Left lung (tissue), 10 donors: ENCODE data around the gene SENP6. TPM values are rescaled to one million over a fixed set of nuclear protein-coding genes. Genes with fewer than 3 reads are reported as not detected.

Source experiments
- ATAC-seq: fragments of 200-7000 bp; cut with Tn5 transposase; one replicate; pipeline ENCODE4 v1.9.1; 2020; ENCODE audit warnings: moderate library complexity
- DNase-seq, 4 donors: peaks; one replicate each; pipeline ENCODE4 v3.0.0-alpha.2; 2013 to 2020
- H3K27ac ChIP-seq, 2 donors: fragments of 200-600 bp; sonication (generic) in 1 of 2; one replicate each; pipeline versions ENCODE4 v1.5.0 to v1.8.0; 2020 to 2021
- H3K27me3 ChIP-seq, 2 donors: fragments of 200-600 bp; sonication (generic) in 1 of 2; one replicate each; pipeline versions ENCODE4 v1.5.0 to v1.8.0; 2020 to 2021
- H3K36me3 ChIP-seq, 2 donors: fragments of 200-600 bp; sonication (generic) in 1 of 2; one replicate each; pipeline versions ENCODE4 v1.5.0 to v1.8.0; 2020 to 2021
- H3K4me1 ChIP-seq, 2 donors: fragments of 200-600 bp; one replicate each; pipeline ENCODE4 v1.8.0; 2021
- H3K4me3 ChIP-seq, 2 donors: fragments of 200-600 bp; sonication (generic) in 1 of 2; one replicate each; pipeline versions ENCODE4 v1.5.0 to v1.8.0; 2020 to 2021; ENCODE audit warnings: mild to moderate bottlenecking in 1 of 2
- H3K9me3 ChIP-seq, 2 donors: fragments of 200-600 bp; sonication (generic) in 1 of 2; one replicate each; pipeline versions ENCODE4 v1.5.0 to v1.8.0; 2020 to 2021
- CTCF ChIP-seq, 2 donors: fragments of 200-600 bp; sonication (generic) in 1 of 2; IDR thresholded peaks; one replicate each; pipeline versions ENCODE4 v1.5.0 to v1.8.0; 2021; ENCODE audit warnings: antibody characterized with exemption in 2 of 2
- intact Hi-C, 2 donors: fragments of 100-400 bp; cut with DNase I; formaldehyde crosslinking; loops; one replicate each; pipeline versions ENCODE4 v1.11.2 to v1.14.2; 2022
- polyA plus RNA-seq, 6 donors: library from polyadenylated mRNA; unstranded; fragments of 120-200 nt; gene quantifications; one replicate each; pipeline ENCODE4 v1.2.1, GENCODE V29; 2013; ENCODE audit not compliant: insufficient read length in 6 of 6
- total RNA-seq, 2 donors: library from RNA; stranded (reverse); fragmentation: NEBNext Ultra II Directional; extraction: Animal tissue kit (Norgen Biotek cat#: 25700); gene quantifications; one replicate each; pipeline ENCODE4 v1.2.1, GENCODE V29; 2021
- donor health status: DM: no; HTN: yes; CAD: no.
- donor health status: DM: no; HTN: no; CAD: no.

SENP6 gene
- total and polyA plus RNA-seq, 8 donors = 72.8 to 185 (median 163) TPM

- peak within 1 kb of the TSS; percentile 73 to 91 for H3K4me3 ChIP-seq
- H3K9me3 ChIP-seq = no peaks in the 10 kb centered on the region
- peaks cover 0 to 65% of the 10 kb centered on the region in 2 donors for H3K27me3 ChIP-seq
- H3K27ac ChIP-seq = peak within 1 kb of the TSS; percentile 88 to 95
- H3K4me1 ChIP-seq = peaks cover 0 to 11% of the 10 kb centered on the region in 2 donors
- TF ChIP-seq CTCF (IDR thresholded peaks at IDR 0.05) = no peak
- no peaks in the 10 kb centered on the region for H3K36me3 ChIP-seq
- DNase-seq (peak; percentile 67 to 93 (median 80)), ATAC-seq (peak; percentile 85)
- intact Hi-C loops = no loop called here
Measured at GRCh38 chr6:75748743-75749538, 147.3 kb downstream of the SENP6 start, which contains the start of gene MYO6. MYO6 (plus strand) TSS chr6:75749239; CDS start chr6:75817548, 68,309 bp downstream.

GRCh38 chr6:75751443-75751842, 149.8 kb downstream of the SENP6 start:
- Histone ChIP-seq H3K27ac (peak overlapping the region in 1 of 2 donors; percentile 30), H3K4me3 (no peak overlapping the region), H3K36me3 (no peaks in the 10 kb centered on the region), H3K9me3 (no peaks in the 10 kb centered on the region), H3K27me3 (peaks cover 0 to 50% of the 10 kb centered on the region in 2 donors), H3K4me1 (peaks cover 2 to 11% of the 10 kb centered on the region in 2 donors)
- TF ChIP-seq CTCF (IDR thresholded peaks at IDR 0.05) = no peak
- intact Hi-C loops = no loop called here
- ATAC-seq = no peak
- no peak for DNase-seq

GRCh38 chr6:75752365-75752764, 150.7 kb downstream of the SENP6 start:
- no peak for DNase-seq
- Histone ChIP-seq H3K36me3 (no peaks in the 10 kb centered on the region), H3K9me3 (no peaks in the 10 kb centered on the region), H3K4me3 (no peak overlapping the region), H3K27ac (peak overlapping the region in 1 of 2 donors; percentile 20), H3K4me1 (peaks cover 2 to 11% of the 10 kb centered on the region in 2 donors), H3K27me3 (peaks cover 0 to 41% of the 10 kb centered on the region in 2 donors)
- TF ChIP-seq CTCF (IDR thresholded peaks at IDR 0.05) = no peak
- intact Hi-C loops = no loop called here
- ATAC-seq = no peak

- H3K27ac ChIP-seq = no peak overlapping the region
- H3K4me1 ChIP-seq = peaks cover 6 to 16% of the 10 kb centered on the region in 2 donors
- DNase-seq (no peak), ATAC-seq (no peak)
- no peak overlapping the region for H3K4me3 ChIP-seq
- H3K36me3 ChIP-seq = no peaks in the 10 kb centered on the region
- no peaks in the 10 kb centered on the region for H3K9me3 ChIP-seq
- H3K27me3 ChIP-seq = peaks cover 0 to 8% of the 10 kb centered on the region in 2 donors
- intact Hi-C loops = no loop called here
- no peak for TF ChIP-seq CTCF (IDR thresholded peaks at IDR 0.05)
Measured at GRCh38 chr6:75755704-75756103, 154.0 kb downstream of the SENP6 start.

GRCh38 chr6:75757295-75757694, 155.6 kb downstream of the SENP6 start:
- TF ChIP-seq CTCF (IDR thresholded peaks at IDR 0.05) = no peak
- no peak overlapping the region for H3K4me3 ChIP-seq
- no peaks in the 10 kb centered on the region for H3K27me3 ChIP-seq
- no peak overlapping the region for H3K27ac ChIP-seq
- H3K9me3 ChIP-seq = no peaks in the 10 kb centered on the region
- no peaks in the 10 kb centered on the region for H3K36me3 ChIP-seq
- peaks cover 6 to 16% of the 10 kb centered on the region in 2 donors for H3K4me1 ChIP-seq
- intact Hi-C loops = no loop called here
- ATAC-seq (no peak), DNase-seq (no peak)
